ENCODE results near the gene CD48.

Gene CD48

DNA sequence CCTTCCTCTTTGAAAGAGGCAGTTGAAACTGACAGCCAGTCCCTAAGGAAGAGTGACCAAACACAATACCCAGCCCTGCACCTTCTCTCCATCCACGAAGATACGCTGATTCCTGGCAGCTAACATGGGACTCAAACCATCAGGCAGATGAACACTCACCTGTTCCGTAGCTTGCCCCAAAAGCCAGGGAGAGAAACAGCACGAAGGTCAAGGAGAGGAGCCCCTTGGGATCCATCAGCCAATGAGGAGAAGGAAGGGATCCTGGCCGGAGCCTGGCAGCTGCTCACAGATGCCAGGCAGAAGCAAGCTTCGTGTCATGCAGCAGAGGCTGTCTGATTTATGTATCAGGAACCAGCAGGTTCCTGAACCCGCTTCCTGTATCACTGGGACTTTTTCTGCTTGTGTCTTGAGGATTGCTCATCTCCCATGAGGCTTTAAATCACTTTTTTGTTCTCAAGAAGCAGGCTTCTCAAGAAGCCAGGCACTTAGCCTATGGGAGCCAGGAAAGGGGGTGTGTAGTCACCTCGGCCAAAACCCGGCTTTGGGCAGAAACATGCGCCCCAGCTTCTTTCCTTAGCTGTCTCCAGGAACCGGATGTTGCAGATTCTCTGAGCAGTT is 64.8 kb downstream of the CD48 start, which contains the start of gene SLAMF1:
Gene SLAMF1, minus strand, starts transcription at position 334 of the 618 bp plus-strand sequence. Its CDS starts 99 bp downstream, at position 235.
- H3K27me3 ChIP-seq (ENCODE audit: control insufficient read depth, insufficient read depth, low read length): no peaks in the 10 kb centered on the region

GRCh38 chr1:160646180-160646579 is 65.4 kb downstream of the CD48 start:
- Histone ChIP-seq H3K36me3 (ENCODE audit: control insufficient read depth, insufficient read depth, low read length) (no peaks in the 10 kb centered on the region), H3K9me3 (ENCODE audit: control insufficient read depth, insufficient read depth, low read depth, low read length) (no peaks in the 10 kb centered on the region), H3K27ac (ENCODE audit: low read depth, low read length) (no peak overlapping the region), H3K27me3 (ENCODE audit: control insufficient read depth, insufficient read depth, low read length) (no peaks in the 10 kb centered on the region), H3K4me1 (ENCODE audit: control insufficient read depth, insufficient read depth, low read length) (peaks cover 7% of the 10 kb centered on the region), H3K9ac (ENCODE audit: low read length) (no peak overlapping the region), H3K4me3 (ENCODE audit: low read depth, low read length) (no peak overlapping the region)

More for the DNA sequence above, 64.8 kb downstream of the CD48 start, which contains the start of gene SLAMF1:
- Histone ChIP-seq H3K4me3 (ENCODE audit: low read depth, low read length) (no peak within 1 kb of the TSS), H3K27ac (ENCODE audit: low read depth, low read length) (no peak within 1 kb of the TSS), H3K9me3 (ENCODE audit: control insufficient read depth, insufficient read depth, low read depth, low read length) (no peaks in the 10 kb centered on the region), H3K4me1 (ENCODE audit: control insufficient read depth, insufficient read depth, low read length) (peaks cover 14% of the 10 kb centered on the region), H3K9ac (ENCODE audit: low read length) (no peak within 1 kb of the TSS), H3K36me3 (ENCODE audit: control insufficient read depth, insufficient read depth, low read length) (no peaks in the 10 kb centered on the region)

DNA sequence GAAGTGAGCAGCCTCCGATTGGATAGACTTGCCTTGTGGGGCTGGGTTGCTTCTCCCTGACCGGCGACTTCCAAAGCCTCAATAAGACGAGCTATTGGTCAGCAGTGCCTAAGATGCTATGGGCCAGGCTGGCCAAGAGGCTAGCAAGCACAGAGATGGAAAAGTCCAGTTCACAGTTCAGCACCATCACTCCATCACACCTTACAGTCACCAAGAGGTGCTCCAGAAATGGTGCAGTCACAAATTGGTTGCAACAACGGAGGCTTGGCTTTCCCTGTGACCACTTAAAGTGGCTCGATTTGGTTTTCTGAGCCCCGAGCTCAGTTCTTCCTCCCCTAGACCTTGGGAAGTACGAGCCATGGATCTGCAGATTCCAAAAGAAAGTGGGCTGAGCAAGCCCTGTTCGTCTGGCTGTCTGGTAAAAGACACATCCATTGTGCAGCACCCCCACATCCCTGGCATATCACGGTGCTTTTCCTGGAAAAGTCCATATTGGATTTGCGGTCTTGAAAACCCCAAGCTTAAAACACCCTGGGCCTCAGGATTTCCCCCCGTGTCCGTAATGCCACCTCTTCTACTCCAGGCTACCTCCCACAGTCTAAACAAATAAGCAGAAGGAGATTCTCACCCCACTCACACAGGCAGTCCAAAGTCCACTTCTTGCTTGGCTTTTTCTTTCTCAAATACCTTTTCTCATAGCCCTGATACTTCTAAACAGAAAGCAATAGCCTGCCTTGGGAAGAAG is 66.1 kb downstream of the CD48 start:
- H3K4me3 ChIP-seq (ENCODE audit: low read depth, low read length): no peak overlapping the region

GRCh38 chr1:160644399-160644798 is 67.2 kb downstream of the CD48 start:
- Histone ChIP-seq H3K4me3 (ENCODE audit: low read depth, low read length) (no peak overlapping the region), H3K9me3 (ENCODE audit: control insufficient read depth, insufficient read depth, low read depth, low read length) (no peaks in the 10 kb centered on the region), H3K36me3 (ENCODE audit: control insufficient read depth, insufficient read depth, low read length) (no peaks in the 10 kb centered on the region), H3K4me1 (ENCODE audit: control insufficient read depth, insufficient read depth, low read length) (no peaks in the 10 kb centered on the region), H3K9ac (ENCODE audit: low read length) (no peak overlapping the region), H3K27ac (ENCODE audit: low read depth, low read length) (no peak overlapping the region), H3K27me3 (ENCODE audit: control insufficient read depth, insufficient read depth, low read length) (no peaks in the 10 kb centered on the region)

More for the DNA sequence above, 66.1 kb downstream of the CD48 start:
- Histone ChIP-seq H3K9ac (ENCODE audit: low read length) (no peak overlapping the region), H3K27me3 (ENCODE audit: control insufficient read depth, insufficient read depth, low read length) (no peaks in the 10 kb centered on the region), H3K9me3 (ENCODE audit: control insufficient read depth, insufficient read depth, low read depth, low read length) (no peaks in the 10 kb centered on the region), H3K36me3 (ENCODE audit: control insufficient read depth, insufficient read depth, low read length) (no peaks in the 10 kb centered on the region), H3K27ac (ENCODE audit: low read depth, low read length) (no peak overlapping the region), H3K4me1 (ENCODE audit: control insufficient read depth, insufficient read depth, low read length) (peaks cover 1% of the 10 kb centered on the region; the same call in 1 of the 2 replicates)

DNA sequence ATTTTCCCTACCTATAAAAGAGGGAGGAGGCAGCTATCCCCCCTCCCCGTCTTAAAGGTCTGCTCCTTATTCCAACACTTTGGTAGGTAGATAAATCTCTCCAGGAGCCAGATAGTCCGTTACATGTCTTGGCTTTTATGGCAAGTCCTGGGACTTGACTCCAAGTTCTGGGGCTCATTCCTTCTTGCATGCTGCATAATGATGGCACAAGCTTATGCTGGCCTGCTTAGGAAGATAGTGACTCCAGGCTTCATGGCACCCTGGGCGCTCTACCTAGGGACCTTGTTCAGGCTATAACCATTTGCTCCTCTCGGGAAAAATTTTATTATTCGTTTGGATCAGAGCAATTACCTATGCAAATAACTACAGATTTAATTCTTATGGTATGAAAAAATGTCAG is 68.5 kb downstream of the CD48 start:
- Histone ChIP-seq H3K36me3 (ENCODE audit: control insufficient read depth, insufficient read depth, low read length) (no peaks in the 10 kb centered on the region), H3K27me3 (ENCODE audit: control insufficient read depth, insufficient read depth, low read length) (no peaks in the 10 kb centered on the region), H3K4me3 (ENCODE audit: low read depth, low read length) (no peak overlapping the region), H3K27ac (ENCODE audit: low read depth, low read length) (no peak overlapping the region), H3K9me3 (ENCODE audit: control insufficient read depth, insufficient read depth, low read depth, low read length) (no peaks in the 10 kb centered on the region), H3K4me1 (ENCODE audit: control insufficient read depth, insufficient read depth, low read length) (peaks cover 1% of the 10 kb centered on the region; the same call in 1 of the 2 replicates), H3K9ac (ENCODE audit: low read length) (no peak overlapping the region)

DNA sequence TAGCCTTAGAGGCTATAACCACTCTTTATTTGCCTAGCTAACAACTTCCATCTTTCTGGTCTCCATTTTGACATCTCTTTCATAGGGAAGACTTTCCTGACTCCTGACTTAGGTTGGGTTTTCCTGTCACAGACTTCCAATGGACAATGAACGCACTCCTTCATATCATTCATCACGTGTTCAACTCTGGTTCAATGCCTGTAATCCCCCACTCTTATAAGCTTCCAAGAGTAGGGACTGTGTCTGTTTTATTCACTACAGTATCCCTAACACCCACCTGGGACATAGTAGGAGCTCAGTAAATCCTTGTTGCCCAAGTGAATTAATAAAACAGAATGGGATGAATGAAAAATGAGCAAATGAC is 69.4 kb downstream of the CD48 start:
- Histone ChIP-seq H3K27me3 (ENCODE audit: control insufficient read depth, insufficient read depth, low read length) (no peaks in the 10 kb centered on the region), H3K9me3 (ENCODE audit: control insufficient read depth, insufficient read depth, low read depth, low read length) (no peaks in the 10 kb centered on the region), H3K4me3 (ENCODE audit: low read depth, low read length) (no peak overlapping the region), H3K4me1 (ENCODE audit: control insufficient read depth, insufficient read depth, low read length) (peaks cover 10% of the 10 kb centered on the region; the same call in 1 of the 2 replicates), H3K36me3 (ENCODE audit: control insufficient read depth, insufficient read depth, low read length) (no peaks in the 10 kb centered on the region), H3K27ac (ENCODE audit: low read depth, low read length) (no peak overlapping the region), H3K9ac (ENCODE audit: low read length) (no peak overlapping the region)

GRCh38 chr1:160641323-160642280 is 70.0 kb downstream of the CD48 start:
- Histone ChIP-seq H3K27me3 (ENCODE audit: control insufficient read depth, insufficient read depth, low read length) (no peaks in the 10 kb centered on the region), H3K4me3 (ENCODE audit: low read depth, low read length) (no peak overlapping the region), H3K4me1 (ENCODE audit: control insufficient read depth, insufficient read depth, low read length) (peaks cover 16% of the 10 kb centered on the region; the same call in 1 of the 2 replicates), H3K27ac (ENCODE audit: low read depth, low read length) (no peak overlapping the region), H3K9ac (ENCODE audit: low read length) (no peak overlapping the region), H3K9me3 (ENCODE audit: control insufficient read depth, insufficient read depth, low read depth, low read length) (no peaks in the 10 kb centered on the region), H3K36me3 (ENCODE audit: control insufficient read depth, insufficient read depth, low read length) (no peaks in the 10 kb centered on the region)

GRCh38 chr1:160640359-160641123 is 71.1 kb downstream of the CD48 start:
- no peaks in the 10 kb centered on the region for H3K36me3 ChIP-seq (ENCODE audit: control insufficient read depth, insufficient read depth, low read length)
- H3K9ac ChIP-seq (ENCODE audit: low read length): no peak overlapping the region
- H3K4me3 ChIP-seq (ENCODE audit: low read depth, low read length): no peak overlapping the region
- H3K27ac ChIP-seq (ENCODE audit: low read depth, low read length): no peak overlapping the region
- no peaks in the 10 kb centered on the region for H3K27me3 ChIP-seq (ENCODE audit: control insufficient read depth, insufficient read depth, low read length)
- H3K4me1 ChIP-seq (ENCODE audit: control insufficient read depth, insufficient read depth, low read length): peaks cover 19% of the 10 kb centered on the region; the same call in 1 of the 2 replicates
- H3K9me3 ChIP-seq (ENCODE audit: control insufficient read depth, insufficient read depth, low read depth, low read length): no peaks in the 10 kb centered on the region

DNA sequence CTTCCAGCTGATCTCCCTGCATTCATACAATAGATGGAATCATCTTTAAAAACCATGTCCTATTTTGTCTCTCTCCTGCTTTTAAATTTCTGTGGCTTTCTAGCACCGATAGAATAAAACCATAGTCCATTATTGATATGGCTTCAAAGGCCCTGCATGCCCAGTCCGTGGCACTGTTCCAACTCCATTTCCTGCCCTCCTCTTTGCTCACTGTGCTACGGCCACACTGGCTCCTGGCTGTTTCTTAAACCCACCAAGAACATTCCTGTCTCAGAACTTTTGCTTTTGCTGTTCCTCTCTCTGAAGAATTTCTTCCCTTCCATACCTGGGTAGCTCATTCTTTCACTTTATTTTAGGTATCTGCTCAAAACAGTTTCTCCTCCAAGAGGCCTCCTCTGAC is 72.0 kb downstream of the CD48 start:
- Histone ChIP-seq H3K9ac (ENCODE audit: low read length) (no peak overlapping the region), H3K27me3 (ENCODE audit: control insufficient read depth, insufficient read depth, low read length) (no peaks in the 10 kb centered on the region), H3K4me3 (ENCODE audit: low read depth, low read length) (no peak overlapping the region), H3K9me3 (ENCODE audit: control insufficient read depth, insufficient read depth, low read depth, low read length) (no peaks in the 10 kb centered on the region), H3K36me3 (ENCODE audit: control insufficient read depth, insufficient read depth, low read length) (no peaks in the 10 kb centered on the region), H3K27ac (ENCODE audit: low read depth, low read length) (no peak overlapping the region), H3K4me1 (ENCODE audit: control insufficient read depth, insufficient read depth, low read length) (peaks cover 19% of the 10 kb centered on the region; the same call in 1 of the 2 replicates)

DNA sequence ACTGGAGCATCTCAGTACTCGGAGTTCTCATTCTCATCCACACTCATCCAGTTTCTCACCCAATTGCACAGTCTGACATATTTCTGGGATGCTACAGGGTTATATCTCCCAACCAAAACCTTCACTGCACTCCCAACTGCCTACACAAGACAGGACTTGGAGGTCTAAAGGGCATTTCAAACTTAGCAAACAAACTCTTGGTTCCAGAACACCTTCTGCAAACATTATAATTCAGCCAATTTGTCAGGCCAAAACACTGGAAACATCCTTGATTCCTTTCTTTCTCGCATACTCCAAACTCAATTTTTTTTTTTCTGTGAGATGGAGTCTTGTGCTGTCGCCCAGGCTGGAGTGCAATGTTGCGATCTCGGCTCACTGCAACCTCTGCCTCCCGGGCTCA is 72.7 kb downstream of the CD48 start:
- Histone ChIP-seq H3K4me1 (ENCODE audit: control insufficient read depth, insufficient read depth, low read length) (peaks cover 19% of the 10 kb centered on the region; the same call in 1 of the 2 replicates), H3K27ac (ENCODE audit: low read depth, low read length) (no peak overlapping the region), H3K36me3 (ENCODE audit: control insufficient read depth, insufficient read depth, low read length) (no peaks in the 10 kb centered on the region), H3K9ac (ENCODE audit: low read length) (no peak overlapping the region), H3K9me3 (ENCODE audit: control insufficient read depth, insufficient read depth, low read depth, low read length) (no peaks in the 10 kb centered on the region), H3K4me3 (ENCODE audit: low read depth, low read length) (no peak overlapping the region), H3K27me3 (ENCODE audit: control insufficient read depth, insufficient read depth, low read length) (no peaks in the 10 kb centered on the region)
